ENCODE measurements around the gene SCN4B.

- no peak for TF ChIP-seq CTCF (IDR thresholded peaks at IDR 0.05; ENCODE audit: insufficient read depth, low read length)
- no peak for TF ChIP-seq REST (IDR thresholded peaks at IDR 0.05; ENCODE audit: insufficient replicate concordance, low read depth)
- no peak for TF ChIP-seq POLR2AphosphoS5 (IDR thresholded peaks at IDR 0.05; ENCODE audit: low read depth)
- TF ChIP-seq SPI1 (IDR thresholded peaks at IDR 0.05; ENCODE audit: borderline replicate concordance, low read depth), result no peak
- TF ChIP-seq GABPA (IDR thresholded peaks at IDR 0.05; ENCODE audit: low read depth), result no peak
These were observed 51.9 kb downstream of the SCN4B start for GRCh38 chr11:118100691-118101232.
